Stimulated activated CD4-positive, alpha-beta T cell treated with anti-CD3 and anti-CD28 coated beads, Interleukin-4, amount 100 ng/mL, for 1 hour (primary cell): ENCODE measurements around the gene HPD.

Experiments
- DNase-seq: peaks from one replicate; pipeline ENCODE4 v3.0.0-alpha.2; 2020

Gene HPD

GRCh38 chr12:121810234-121810817 is 48.3 kb downstream of the HPD start:
- no peak for DNase-seq

DNA sequence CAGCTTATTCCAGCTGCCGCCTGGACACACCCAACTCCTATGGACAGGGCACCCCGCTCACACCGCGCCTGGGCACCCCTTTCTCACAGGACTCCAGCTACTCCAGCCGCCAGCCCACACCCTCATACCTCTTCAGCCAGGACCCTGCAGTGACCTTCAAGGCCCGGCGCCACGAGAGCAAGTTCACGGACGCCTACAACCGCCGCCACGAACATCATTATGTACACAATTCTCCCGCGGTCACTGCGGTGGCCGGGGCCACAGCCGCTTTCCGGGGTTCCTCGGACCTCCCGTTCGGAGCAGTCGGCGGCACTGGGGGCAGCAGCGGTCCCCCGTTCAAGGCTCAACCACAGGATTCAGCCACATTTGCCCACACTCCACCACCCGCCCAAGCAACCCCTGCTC is 48.9 kb downstream of the HPD start:
- DNase-seq, result no peak

DNA sequence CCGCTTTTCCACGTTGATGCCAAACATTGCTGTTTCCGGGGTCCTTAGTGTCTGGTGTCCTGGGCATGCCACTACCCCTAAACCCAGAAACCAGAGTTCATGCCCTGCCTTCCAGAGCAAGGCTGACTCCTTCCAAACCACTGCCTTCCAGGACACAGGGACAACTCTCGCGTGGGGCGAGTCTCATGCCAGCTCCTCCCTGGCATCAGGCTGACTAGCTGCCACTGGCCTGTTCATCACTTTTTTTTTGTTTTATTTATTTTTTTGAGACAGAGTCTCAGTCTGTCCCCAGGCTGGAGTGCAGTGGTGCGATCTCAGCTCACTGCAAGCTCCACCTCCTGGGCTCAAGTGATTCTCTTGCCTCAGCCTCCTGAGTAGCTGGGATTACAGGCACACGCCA is 50.0 kb downstream of the HPD start:
- no peak for DNase-seq

DNA sequence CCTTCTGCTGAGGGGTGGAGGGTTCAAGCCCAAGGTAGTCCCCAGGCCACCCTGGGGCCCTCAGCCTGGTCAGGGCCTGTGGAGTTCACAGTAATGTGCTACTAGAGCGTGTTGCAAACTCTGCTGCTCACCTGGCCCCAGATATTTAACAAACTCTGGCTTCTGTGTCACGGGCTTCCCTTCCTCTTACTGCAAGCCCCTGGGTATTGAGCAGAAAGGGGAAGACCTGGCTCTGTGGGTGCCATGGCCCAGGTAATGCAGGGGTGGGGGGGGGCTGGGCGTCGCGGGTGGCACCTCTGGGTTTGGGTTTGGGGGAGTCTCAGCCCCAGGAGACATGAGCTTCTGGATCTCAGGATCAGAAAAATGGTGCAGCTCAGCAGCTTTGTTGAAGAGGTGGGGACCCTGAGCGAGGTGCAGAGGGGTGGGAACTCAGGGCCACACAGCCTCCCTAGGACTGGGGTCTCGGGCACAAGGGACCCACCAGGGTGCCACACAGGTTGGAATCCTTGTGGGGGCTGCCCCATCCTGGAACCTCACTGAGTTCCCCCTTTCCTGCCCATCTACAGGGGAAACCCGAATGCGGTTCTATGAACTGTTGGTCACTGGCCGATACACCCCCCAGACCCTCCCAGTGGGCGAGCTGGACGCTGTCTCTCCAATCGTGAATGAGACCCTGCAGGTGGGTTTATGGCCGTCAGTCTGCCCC is 50.9 kb downstream of the HPD start:
- no peak for DNase-seq

DNA sequence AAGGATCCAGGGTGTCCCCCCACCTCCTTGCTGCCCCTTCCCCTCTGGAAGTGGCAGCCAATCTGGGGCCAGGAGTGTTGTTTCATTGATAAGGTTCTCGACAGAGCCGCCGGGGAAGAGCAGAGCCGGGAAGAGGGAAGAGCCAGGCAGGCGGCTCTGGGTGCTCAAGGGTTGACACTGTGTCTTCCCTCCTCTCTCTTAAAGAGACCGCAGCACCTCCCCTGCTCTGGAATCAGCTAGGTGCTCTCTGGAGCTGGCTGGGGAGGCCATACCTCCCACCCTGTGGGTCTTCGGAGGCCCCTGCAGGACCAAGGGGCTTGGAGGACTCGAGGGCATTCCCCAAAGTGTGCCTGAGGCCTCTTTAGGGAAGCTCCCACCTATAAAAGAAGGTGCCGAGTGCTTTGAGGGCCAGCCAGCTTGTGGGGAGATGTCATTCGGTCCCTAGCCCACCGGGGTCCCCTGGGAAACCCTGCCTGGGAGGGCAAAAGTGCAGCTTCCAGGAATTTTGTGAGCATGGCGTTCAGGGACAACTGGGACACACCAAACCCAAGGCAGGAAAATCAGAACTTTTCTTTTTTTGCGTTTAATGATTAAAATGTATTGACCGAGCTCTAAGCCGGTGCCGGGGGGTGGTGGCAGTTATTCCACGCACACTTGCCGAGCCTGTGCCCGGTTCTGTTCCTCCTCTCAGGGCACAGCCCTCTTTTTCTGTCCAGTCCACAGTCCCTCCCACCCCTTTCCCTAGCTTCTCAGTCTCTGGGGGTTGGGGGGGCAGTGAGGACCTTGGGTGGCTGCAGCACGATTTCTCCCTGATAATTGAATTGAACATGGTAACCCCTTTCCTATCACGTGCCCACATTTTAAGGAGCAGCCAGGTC is 51.9 kb downstream of the HPD start:
- no peak for DNase-seq

- no peak for DNase-seq
Measured at GRCh38 chr12:121806009-121806545, 52.6 kb downstream of the HPD start.

DNA sequence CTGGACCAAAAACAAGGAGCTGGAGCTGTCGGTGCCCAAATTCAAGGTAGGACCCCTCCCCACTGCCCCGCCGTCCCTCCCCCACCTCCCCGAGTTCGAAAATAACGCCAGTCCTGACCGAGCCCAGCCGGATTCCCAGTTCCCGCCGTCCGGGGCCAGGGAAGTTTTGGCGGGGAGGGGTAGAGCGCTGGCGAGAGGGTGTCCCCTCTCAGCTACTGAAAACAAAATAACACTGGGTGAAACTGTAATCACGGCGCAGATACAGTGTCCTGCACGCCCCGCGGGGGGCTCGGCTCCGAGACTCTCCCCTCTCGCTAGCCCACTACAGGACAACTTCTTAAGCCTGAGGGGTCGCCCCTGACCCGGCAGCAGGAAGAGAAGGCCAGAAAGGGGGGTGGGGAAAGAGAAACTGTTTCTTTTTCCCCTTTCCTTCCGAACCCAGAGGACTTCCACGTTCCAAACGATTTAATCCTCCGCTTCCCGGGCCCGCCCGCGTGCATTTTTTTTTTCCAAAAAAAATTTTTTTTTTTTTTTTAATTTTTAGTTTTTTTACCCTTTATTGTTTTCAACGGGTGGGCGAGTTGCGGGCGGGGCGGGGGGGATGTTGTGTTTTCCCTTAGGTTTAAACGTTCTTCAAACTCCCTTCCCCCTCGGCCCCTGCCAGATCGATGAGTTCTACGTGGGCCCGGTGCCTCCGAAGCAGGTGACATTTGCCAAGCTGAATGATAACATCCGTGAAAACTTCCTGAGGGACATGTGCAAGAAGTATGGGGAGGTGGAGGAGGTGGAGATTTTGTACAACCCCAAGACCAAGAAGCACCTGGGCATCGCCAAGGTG is 53.3 kb downstream of the HPD start:
- no peak for DNase-seq

- peak; percentile 67 for DNase-seq
Measured at GRCh38 chr12:121804417-121805111, 54.1 kb downstream of the HPD start.

DNA sequence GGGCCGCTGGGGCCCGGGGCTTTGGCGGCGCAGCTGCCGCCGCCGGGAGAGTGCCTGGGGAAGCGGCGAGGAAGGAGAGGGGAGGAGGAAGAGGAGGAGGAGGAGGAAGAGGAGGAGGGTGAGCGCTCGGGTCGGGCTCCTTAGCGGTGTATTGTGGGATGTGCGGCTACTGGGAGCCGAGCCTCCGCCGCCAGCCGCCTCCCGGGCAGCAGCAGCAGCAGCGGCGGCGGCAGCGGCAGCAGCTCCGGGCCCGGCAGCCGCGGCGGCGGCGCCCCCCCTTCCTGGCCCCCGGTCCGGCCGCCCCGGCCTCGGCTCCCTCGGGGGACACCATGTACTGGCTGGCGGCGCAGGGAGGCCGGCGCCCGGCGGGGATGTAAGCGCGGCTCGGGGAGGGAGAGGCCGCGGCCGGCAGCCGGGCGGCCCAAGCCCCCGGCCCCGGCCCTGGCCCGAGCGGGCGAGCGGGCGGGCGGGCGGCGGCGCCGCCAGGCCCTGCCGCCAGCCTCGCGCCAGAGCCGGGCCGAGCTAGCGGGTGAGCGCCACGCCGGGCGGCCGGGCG is 54.7 kb downstream of the HPD start, which contains the start of gene SETD1B:
TSS of gene SETD1B (plus strand) at position 149 of the 556 bp plus-strand sequence. CDS start 729 bp downstream, outside the sequence.
- peak; percentile 60 for DNase-seq

GRCh38 chr12:121802843-121803698 is 55.6 kb downstream of the HPD start:
- DNase-seq, result peak; percentile 89

DNA sequence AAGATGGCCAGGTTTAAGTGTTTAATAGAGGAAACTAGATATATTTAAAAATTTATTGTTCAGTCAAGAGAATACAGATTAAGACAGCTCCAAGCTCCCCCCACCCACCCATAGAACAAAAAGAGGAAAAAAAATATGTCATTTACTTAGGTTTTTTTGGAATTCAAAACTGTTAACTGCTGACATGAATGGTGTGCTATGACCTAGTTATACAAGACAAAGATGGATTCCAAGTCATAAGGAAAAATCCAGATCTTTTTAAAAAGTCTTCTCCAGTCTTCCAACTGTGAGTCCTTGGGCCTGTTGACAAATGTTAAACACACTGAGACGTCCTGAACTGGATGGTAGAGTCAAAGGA is 56.2 kb downstream of the HPD start:
- DNase-seq, result no peak

DNA sequence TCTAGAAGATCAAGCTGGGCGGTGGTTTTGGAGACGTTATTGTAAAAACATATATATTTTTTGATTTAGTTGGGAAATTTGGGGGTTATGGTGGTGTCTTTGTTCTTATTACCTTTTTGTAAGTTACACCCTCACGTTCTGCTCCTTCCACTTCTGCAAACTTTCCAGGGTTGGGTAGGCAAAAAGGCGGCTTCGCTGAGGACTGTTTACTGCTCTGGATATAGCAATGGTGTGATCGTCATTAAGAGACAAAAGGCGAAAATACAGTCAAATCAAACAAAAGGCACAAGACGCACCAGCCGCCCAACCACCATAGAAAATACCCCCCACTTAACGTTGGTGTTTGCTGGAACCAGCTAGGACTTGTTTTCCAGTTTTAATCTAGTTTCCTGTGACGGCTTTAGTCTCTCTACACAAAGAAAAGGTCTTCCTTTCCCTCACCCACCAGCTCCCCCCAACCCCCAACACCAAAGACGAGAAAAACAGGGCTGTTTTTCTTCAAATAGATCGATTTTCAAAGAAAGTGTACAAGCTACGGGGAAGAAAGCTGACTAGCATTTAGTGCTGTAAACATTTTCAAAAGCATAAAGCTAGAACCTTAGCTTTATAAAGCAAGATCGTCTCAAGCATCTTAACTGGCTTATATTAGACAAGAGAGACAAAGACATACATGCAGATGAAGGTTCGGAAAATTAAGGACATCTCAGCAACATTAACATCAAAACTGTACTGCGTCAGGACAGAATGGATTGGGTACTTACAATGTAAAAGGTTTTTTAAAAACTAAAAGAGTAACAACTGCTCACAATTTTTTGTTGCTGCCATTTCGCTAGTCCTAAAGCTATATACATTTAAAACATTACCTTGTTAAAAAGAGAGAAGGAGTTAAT is 56.8 kb downstream of the HPD start:
- no peak for DNase-seq

DNA sequence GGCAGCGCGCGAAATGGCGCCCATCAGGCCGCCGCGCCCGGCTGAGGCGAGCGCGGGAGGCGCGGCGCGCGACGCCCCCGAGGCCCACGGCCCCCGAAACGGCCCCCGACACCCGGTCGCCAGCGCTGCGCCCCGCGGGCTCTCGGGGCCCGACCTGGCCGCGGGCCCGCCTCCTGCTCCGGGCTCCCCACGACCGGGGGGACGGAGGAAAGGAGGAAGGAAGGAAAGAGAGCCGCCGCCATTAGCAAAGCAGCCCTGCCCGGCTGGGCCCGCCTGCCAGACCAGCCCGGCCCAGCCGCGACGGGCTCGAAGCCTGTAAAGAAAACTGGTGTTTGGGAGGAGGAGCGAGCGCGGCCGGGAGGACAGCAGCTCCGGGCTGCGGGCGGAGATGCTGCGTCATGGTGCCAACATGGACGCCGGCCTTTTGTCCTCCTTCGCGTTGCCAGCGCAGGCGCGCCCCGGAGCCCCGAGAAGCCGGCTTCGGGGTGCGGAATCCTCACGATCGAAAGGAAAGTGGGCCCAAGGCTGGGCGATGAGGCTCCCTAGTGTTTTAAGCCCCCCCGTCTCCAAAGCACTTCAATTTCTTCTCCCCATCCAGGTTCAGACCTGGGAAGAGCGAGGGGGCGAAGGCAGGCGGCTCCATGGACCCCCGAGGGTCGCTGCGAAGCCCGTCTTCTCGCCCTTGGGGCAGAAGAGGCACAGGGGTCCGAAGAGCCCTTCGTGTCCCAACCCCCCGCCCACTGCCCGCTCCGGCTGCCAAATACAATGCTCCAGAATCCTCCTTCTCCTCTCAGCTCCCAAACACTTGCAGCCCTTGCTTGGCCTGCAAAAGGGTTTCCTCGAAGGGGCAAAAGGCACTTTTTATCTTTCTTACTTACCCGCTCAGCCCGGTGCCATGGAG is 57.7 kb downstream of the HPD start:
- peak; percentile 71 for DNase-seq

DNA sequence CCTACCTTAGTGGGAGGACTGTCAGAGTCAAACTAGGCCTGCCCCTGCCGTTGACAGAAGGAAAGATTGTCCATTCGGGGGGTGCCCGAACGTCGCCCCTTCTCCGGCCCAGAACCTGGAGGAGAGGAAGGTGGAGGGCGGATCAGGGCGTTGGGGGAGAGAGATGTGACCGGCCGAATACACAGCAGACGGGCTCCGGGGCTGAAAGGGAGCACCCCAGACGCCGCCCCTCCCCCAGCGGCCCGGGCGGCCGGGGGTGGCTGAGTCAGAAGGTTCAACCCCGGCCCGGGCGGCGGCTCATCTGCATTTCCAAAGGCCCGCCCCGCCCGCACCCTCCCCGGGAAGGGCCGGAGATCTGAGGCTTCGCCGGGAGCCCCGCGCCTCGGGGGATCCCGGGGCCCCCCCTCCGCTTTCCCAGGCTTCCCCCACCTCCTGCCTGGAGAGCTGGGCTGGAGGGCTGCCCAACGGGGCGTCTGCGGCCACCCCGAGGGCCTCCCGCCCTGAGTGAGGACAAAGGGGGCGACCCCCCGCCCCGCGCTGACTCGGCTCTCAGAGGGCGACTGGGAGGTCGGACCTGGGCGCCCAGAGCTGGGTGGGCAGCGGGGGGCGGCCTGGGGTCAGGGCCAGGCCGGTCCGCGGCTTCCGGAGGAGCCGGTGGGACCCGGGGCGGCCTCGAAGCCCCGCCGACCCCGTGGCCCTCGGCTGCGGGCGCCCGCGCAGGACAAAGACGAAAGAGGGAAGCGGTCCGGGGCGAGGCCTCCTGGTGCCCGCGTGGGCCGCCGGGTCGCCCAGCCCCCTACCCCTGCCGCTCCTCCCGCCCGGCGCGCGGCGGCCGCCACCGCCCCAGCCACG is 58.6 kb downstream of the HPD start:
- peak; percentile 87 for DNase-seq

DNA sequence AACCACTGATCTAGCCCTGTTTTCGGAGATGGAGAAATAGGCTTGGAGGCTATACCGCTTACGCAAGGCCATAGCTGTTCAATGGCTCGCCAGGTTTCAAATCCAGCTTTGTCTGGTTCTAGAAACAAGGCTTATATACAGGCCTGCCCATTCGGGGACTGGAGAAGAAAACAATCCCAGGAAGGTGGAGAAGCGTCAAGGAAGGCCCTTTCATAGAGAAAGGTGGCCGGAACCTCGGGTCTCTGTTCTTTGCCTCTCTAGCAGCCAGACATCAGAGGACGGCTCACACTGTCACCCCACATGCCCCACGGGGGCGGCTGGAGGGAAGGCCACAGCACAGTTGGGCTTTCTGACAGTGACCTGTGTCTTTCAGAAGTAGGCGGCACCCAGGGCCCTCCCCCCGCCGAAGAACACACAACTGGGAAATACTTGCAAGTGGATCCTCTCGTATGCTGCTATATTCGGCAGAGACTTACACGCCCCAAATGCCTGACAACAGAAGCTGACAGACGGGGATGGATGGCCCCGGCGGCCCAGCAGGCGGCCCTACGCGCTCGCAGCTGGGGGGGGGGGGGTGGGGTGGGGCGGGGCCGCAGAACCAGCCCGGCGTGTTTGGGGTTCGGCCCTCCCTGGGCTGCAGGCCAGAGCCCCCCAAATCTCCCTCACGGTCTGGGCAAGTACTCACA is 59.4 kb downstream of the HPD start:
- peak; percentile 49 for DNase-seq

DNA sequence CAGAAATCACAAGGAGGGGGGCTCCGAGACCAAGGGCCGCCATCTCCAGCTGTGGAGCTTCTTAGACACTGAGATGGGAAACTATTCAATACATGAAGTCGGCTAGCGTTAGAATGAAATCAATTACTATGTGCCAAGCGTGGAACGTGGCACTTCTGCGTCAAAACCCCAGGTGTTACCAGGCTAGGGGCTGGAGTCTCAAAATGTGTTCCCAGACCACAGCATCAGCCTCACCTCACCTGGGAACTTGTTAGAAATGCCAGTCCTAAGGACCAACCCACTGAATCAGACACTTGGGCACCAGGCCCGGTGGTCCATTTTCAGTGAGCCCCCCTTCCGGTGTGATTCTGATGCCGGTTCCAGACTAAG is 59.9 kb downstream of the HPD start:
- DNase-seq, result no peak
